Activated CD8-positive, alpha-beta memory T cell treated with anti-CD3 and anti-CD28 coated beads, Interleukin-2, amount 50 U/mL, for 48 hours (primary cell): ENCODE measurements around the gene STX18.
"Not testable (repeated sequence)": the region's sequence is repeated elsewhere in the genome, so short reads cannot be mapped to it uniquely, and the experiment has no call there.

Experiments
- DNase-seq: peaks from one replicate; pipeline ENCODE4 v3.0.0-alpha.2; 2020

STX18 gene

GRCh38 chr4:4432341-4433125 lies 109.3 kb downstream of the STX18 start:
- DNase-seq: no peak

- peak; percentile 70 for DNase-seq
Observed at GRCh38 chr4:4430492-4431195, 111.2 kb downstream of the STX18 start.

- no peak for DNase-seq
Observed at GRCh38 chr4:4428966-4429875, 112.6 kb downstream of the STX18 start.

GRCh38 chr4:4427886-4428285 lies 114.0 kb downstream of the STX18 start:
- DNase-seq: no peak

GRCh38 chr4:4427121-4427870 lies 114.6 kb downstream of the STX18 start:
- no peak for DNase-seq

GRCh38 chr4:4426511-4427120 lies 115.2 kb downstream of the STX18 start:
- no peak for DNase-seq

- DNase-seq: no peak
Observed at GRCh38 chr4:4425696-4426095, 116.2 kb downstream of the STX18 start.

- DNase-seq: no peak
Observed at GRCh38 chr4:4425119-4425690, 116.6 kb downstream of the STX18 start.

- no peak for DNase-seq
Observed at GRCh38 chr4:4424499-4425115, 117.2 kb downstream of the STX18 start.

GRCh38 chr4:4423706-4424498 lies 117.9 kb downstream of the STX18 start:
- DNase-seq: no peak

GRCh38 chr4:4422856-4423499 lies 118.9 kb downstream of the STX18 start:
- no peak for DNase-seq

- not testable (repeated sequence) for DNase-seq
Observed at GRCh38 chr4:4422117-4422516, 119.7 kb downstream of the STX18 start.

- DNase-seq: no peak
Observed at GRCh38 chr4:4421356-4421755, 120.5 kb downstream of the STX18 start.

GRCh38 chr4:4420421-4420820 lies 121.4 kb downstream of the STX18 start:
- DNase-seq: no peak

- DNase-seq: no peak
Observed at GRCh38 chr4:4419896-4420295, 122.0 kb downstream of the STX18 start.

- DNase-seq: no peak
Observed at GRCh38 chr4:4418676-4419390, 123.0 kb downstream of the STX18 start.

- DNase-seq: no peak
Observed at GRCh38 chr4:4417886-4418285, 124.0 kb downstream of the STX18 start.

GRCh38 chr4:4416981-4417380 lies 124.9 kb downstream of the STX18 start:
- DNase-seq: no peak
